Astrocyte of the cerebellum (primary cell): ENCODE data around the gene ITGA2.

ENCODE experiments used
- DNase-seq: peaks from one replicate; pipeline ENCODE4 v3.0.0-alpha.2; 2011; ENCODE audit warnings: low read depth
- H3K4me3 ChIP-seq: 2 replicates; pipeline ENCODE4 v1.5.1; 2011; ENCODE audit warnings: mild to moderate bottlenecking, low read depth, low read length, moderate library complexity
- CTCF ChIP-seq: IDR thresholded peaks from 2 replicates; pipeline ENCODE4 v1.5.1; 2012; ENCODE audit warnings: low read length, low read depth, moderate library complexity, mild to moderate bottlenecking; ENCODE audit errors: missing control alignments
- in situ Hi-C: cut with HindIII; loops from 2 replicates; pipeline ENCODE4 v1.10.0; 2017; ENCODE audit warnings: low sequenced_read_pairs

ITGA2 gene

GRCh38 chr5:52995095-52995494 lies 5.9 kb downstream of the ITGA2 start:
- no peak for TF ChIP-seq CTCF
- DNase-seq: no peak
- in situ Hi-C loops: no loop called here
- no peak overlapping the region for H3K4me3 ChIP-seq

GRCh38 chr5:52995914-52996313 lies 6.8 kb downstream of the ITGA2 start:
- no peak for DNase-seq
- no peak overlapping the region for H3K4me3 ChIP-seq
- no peak for TF ChIP-seq CTCF
- in situ Hi-C loops: no loop called here

- no peak for TF ChIP-seq CTCF
- H3K4me3 ChIP-seq: no peak overlapping the region
- no peak for DNase-seq
- in situ Hi-C loops: no loop called here
These were observed 7.8 kb downstream of the ITGA2 start for GRCh38 chr5:52996979-52997378.

GRCh38 chr5:52997424-52997823 lies 8.3 kb downstream of the ITGA2 start:
- no peak for TF ChIP-seq CTCF
- no peak for DNase-seq
- no peak overlapping the region for H3K4me3 ChIP-seq
- in situ Hi-C loops: no loop called here

- H3K4me3 ChIP-seq: no peak overlapping the region
- in situ Hi-C loops: no loop called here
- no peak for DNase-seq
- no peak for TF ChIP-seq CTCF
These were observed 9.6 kb downstream of the ITGA2 start for GRCh38 chr5:52998552-52999313.

GRCh38 chr5:52999344-52999949 lies 10.3 kb downstream of the ITGA2 start:
- no peak for TF ChIP-seq CTCF
- DNase-seq: no peak
- in situ Hi-C loops: no loop called here
- no peak overlapping the region for H3K4me3 ChIP-seq
